Ascending aorta (tissue), 2 donors: Measurements from ENCODE around the gene CSPG4. TPM values are rescaled to one million over a fixed set of nuclear protein-coding genes. Genes with fewer than 3 reads are reported as not detected.
"Not testable (repeated sequence)": the region's sequence is repeated elsewhere in the genome, so short reads cannot be mapped to it uniquely, and the experiment has no call there.

Source experiments
- DNase-seq, 2 donors: peaks; one replicate each; pipeline ENCODE4 v3.0.0-alpha.2; 2019; ENCODE audit warnings: low spot score in 2 of 2
- H3K27ac ChIP-seq, 2 donors: fragments of 200-600 bp; sonication (generic); one replicate each; pipeline ENCODE4 v1.5.1; 2016 to 2017; ENCODE audit warnings: mild to moderate bottlenecking in 1 of 2
- H3K27me3 ChIP-seq: fragments of 200-600 bp; sonication (generic); one replicate; pipeline ENCODE4 v1.5.1; 2017
- H3K36me3 ChIP-seq, 2 donors: fragments of 200-600 bp; sonication (generic); one replicate each; pipeline ENCODE4 v1.5.1; 2016
- H3K4me1 ChIP-seq, 2 donors: fragments of 200-600 bp; sonication (generic); one replicate each; pipeline ENCODE4 v1.5.1; 2016 to 2017; ENCODE audit warnings: mild to moderate bottlenecking in 1 of 2
- H3K4me3 ChIP-seq, 2 donors: fragments of 200-600 bp; sonication (generic); one replicate each; pipeline ENCODE4 v1.5.1; 2016 to 2017; ENCODE audit warnings: mild to moderate bottlenecking in 1 of 2
- H3K9me3 ChIP-seq, 2 donors: fragments of 200-600 bp; sonication (generic); one replicate each; pipeline ENCODE4 v1.5.1; 2016
- intact Hi-C: fragments of 100-400 bp; cut with DNase I; formaldehyde crosslinking; loops from one replicate; pipeline ENCODE4 v1.15.1; 2023
- total RNA-seq: library from RNA; depleted of rRNA; stranded (reverse); fragments of >200 nt; gene quantifications from one replicate; pipeline ENCODE4 v1.1.0, GENCODE V29; 2016
- TF ChIP-seq, protein P1 (sequence below), 3 experiments: fragments of 200-600 bp in 2 of 3; fragments of 450-650 bp in 1 of 3; sonication (generic) in 2 of 3; IDR thresholded peaks; one replicate each; pipeline ENCODE4 v1.5.1; 2016 to 2019; ENCODE audit warnings: antibody characterized with exemption in 3 of 3, mild to moderate bottlenecking in 1 of 3, moderate library complexity in 1 of 3

CSPG4 gene
- total RNA-seq, 1 donor from 2014 or later: 258 TPM

DNA sequence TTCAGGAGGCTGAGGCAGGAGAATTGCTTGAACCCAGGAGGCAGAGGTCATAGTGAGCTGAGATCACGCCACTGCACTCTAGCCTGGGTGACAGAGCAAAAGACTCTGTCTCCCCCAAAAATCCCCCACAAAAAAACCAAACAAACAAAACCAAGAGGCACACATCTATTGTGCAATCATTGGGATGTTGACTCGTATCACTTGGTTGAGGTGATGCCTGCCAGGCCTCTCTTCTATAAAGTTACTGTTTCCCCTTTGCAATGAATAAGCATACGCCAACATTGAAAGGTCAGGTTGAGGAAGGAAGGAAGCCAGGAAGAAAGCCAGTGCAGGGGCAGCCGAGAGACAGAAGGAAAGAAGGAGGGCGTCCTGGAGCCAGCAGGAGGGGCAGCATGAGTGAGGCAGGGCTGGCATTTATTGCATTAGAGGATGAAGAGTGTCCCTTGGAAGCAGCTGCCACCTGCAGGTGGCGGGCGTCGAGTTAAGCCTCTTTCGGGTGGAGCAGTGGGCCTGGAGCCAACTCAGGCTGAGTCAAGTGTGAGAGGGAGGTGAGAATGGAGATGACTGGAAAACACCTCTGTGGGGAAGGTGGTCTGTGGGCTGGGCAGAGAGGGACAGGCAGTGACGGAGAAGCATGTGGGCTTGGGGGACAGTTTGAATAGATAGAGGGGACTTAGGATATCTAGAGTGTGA is 8.3 kb upstream of the CSPG4 start:
- H3K9me3 ChIP-seq: no peaks in the 10 kb centered on the region
- no peaks in the 10 kb centered on the region for H3K27me3 ChIP-seq
- TF ChIP-seq, protein P1, sequence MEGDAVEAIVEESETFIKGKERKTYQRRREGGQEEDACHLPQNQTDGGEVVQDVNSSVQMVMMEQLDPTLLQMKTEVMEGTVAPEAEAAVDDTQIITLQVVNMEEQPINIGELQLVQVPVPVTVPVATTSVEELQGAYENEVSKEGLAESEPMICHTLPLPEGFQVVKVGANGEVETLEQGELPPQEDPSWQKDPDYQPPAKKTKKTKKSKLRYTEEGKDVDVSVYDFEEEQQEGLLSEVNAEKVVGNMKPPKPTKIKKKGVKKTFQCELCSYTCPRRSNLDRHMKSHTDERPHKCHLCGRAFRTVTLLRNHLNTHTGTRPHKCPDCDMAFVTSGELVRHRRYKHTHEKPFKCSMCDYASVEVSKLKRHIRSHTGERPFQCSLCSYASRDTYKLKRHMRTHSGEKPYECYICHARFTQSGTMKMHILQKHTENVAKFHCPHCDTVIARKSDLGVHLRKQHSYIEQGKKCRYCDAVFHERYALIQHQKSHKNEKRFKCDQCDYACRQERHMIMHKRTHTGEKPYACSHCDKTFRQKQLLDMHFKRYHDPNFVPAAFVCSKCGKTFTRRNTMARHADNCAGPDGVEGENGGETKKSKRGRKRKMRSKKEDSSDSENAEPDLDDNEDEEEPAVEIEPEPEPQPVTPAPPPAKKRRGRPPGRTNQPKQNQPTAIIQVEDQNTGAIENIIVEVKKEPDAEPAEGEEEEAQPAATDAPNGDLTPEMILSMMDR (IDR thresholded peaks at IDR 0.05): peak in 1 of 3 experiments; percentile 19
- peaks cover 5 to 11% of the 10 kb centered on the region in 2 donors for H3K4me1 ChIP-seq
- no peak overlapping the region for H3K4me3 ChIP-seq
- DNase-seq: no peak
- H3K36me3 ChIP-seq: no peaks in the 10 kb centered on the region
- H3K27ac ChIP-seq: no peak overlapping the region
- intact Hi-C loops: no loop called here

DNA sequence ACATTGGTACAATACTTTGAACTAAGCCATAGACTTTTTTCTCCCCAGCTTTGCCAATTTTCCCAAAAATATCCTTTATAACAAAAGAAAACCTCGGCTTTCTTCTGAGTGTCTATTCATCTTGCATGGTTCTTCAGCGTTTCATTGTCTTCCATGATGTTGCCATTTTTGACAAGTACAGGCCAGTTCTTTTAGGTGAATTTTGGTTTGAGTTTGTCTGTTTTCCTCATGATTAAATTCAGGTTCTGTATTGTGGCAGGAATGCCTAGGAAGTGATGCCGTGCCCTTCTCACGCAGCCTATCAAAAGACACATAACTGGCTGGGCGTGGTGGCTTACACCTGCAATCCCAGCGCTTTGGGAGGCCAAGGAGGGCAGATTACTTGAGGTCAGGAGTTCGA is 7.6 kb upstream of the CSPG4 start:
- no peak overlapping the region for H3K27ac ChIP-seq

DNA sequence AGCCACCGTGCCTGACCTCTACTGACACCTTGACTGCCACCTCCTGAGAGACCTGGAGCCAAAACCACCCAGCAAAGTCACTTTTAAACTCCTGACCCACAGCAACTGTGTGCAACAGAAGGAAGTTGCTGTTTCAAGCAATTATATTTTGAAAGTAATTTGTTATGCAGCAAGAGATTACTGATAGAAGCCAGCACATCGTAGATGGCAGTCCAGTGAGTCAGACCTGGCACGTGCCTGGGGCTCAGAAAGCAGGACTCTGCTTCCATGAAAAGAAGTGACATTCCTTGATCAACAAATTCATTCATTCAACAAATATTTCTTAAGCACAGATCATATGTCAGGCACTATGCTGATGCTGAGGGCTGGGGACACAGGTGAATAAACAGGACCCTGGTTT is 5.7 kb upstream of the CSPG4 start:
- no peaks in the 10 kb centered on the region for H3K9me3 ChIP-seq
- intact Hi-C loops: no loop called here
- H3K27ac ChIP-seq: peak overlapping the region; percentile 72 to 73
- no peaks in the 10 kb centered on the region for H3K27me3 ChIP-seq
- H3K4me1 ChIP-seq: peaks cover 8 to 16% of the 10 kb centered on the region in 2 donors
- DNase-seq: peak in 1 of 2 donors; percentile 89
- H3K36me3 ChIP-seq: no peaks in the 10 kb centered on the region
- H3K4me3 ChIP-seq: no peak overlapping the region
- TF ChIP-seq, protein P1 (IDR thresholded peaks at IDR 0.05): no peak

More for the DNA sequence above, 7.6 kb upstream of the CSPG4 start:
- no peaks in the 10 kb centered on the region for H3K27me3 ChIP-seq
- DNase-seq: no peak
- TF ChIP-seq, protein P1 (IDR thresholded peaks at IDR 0.05): no peak
- peaks cover 8 to 14% of the 10 kb centered on the region in 2 donors for H3K4me1 ChIP-seq
- no peaks in the 10 kb centered on the region for H3K36me3 ChIP-seq
- intact Hi-C loops: no loop called here
- H3K4me3 ChIP-seq: no peak overlapping the region
- H3K9me3 ChIP-seq: no peaks in the 10 kb centered on the region

DNA sequence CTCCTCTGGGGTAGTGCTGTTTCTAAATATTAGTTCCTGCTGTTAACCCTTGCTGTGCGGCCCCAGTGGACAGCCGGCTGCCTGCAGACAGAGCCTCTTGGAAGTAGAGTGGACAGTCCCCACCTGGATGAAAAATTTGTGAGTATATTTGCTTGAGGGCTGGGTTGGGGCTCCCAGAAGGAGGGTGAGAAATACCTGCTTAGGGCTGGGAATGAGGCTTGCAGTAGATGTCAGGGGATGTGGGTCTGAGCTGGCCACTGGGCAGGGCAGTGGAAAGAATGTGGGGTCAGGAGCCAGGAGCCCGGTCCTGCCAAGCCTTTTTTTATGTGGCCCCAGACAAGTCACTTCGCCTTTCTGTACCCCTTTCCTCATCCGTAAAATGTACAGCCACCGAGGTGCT is 4.4 kb upstream of the CSPG4 start:
- H3K4me3 ChIP-seq, DNase-seq, intact Hi-C loops, H3K36me3 ChIP-seq, H3K27me3 ChIP-seq, H3K9me3 ChIP-seq: not testable (repeated sequence)
- Histone ChIP-seq H3K27ac (peak overlapping the region; percentile 72 to 73), H3K4me1 (peaks cover 12 to 21% of the 10 kb centered on the region in 2 donors)

DNA sequence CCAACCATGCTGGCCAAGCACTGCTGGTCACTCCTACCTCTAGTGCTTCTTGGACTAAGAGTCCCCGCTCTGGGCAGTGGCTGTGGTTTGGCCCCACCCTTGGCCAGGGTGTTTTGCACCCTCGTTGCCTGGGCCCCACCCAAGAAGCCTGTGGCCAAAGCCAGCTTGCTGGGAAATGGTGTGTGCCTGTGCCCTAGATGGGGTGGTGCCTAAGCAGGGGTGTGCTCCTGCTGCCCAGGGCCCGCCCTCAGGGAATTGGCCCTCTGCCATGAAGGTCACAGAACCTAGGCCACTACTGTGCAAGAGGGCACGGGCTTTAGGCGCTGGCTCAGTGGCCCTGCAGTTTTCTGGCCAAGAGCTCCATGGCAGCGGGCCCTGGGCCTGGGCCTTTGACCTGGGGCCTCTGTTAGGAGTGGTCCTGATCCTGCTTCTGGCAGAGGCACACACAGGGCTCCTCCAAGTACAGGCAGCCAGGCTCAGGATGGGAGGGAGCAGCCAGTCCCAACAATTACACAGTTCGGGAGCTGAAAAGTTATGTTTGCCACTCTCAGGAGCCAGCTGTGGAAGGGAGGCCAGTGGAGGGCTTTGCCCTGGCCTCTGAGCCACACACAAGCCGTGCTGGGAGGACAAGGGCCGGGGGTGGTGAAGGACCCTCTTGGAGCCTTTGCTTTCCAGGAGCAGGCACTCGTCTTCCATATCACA is 3.8 kb upstream of the CSPG4 start:
- H3K27me3 ChIP-seq, intact Hi-C loops, H3K9me3 ChIP-seq, DNase-seq, H3K36me3 ChIP-seq, H3K4me3 ChIP-seq: not testable (repeated sequence)
- Histone ChIP-seq H3K4me1 (peaks cover 12 to 21% of the 10 kb centered on the region in 2 donors), H3K27ac (peak overlapping the region; percentile 72 to 96)

DNA sequence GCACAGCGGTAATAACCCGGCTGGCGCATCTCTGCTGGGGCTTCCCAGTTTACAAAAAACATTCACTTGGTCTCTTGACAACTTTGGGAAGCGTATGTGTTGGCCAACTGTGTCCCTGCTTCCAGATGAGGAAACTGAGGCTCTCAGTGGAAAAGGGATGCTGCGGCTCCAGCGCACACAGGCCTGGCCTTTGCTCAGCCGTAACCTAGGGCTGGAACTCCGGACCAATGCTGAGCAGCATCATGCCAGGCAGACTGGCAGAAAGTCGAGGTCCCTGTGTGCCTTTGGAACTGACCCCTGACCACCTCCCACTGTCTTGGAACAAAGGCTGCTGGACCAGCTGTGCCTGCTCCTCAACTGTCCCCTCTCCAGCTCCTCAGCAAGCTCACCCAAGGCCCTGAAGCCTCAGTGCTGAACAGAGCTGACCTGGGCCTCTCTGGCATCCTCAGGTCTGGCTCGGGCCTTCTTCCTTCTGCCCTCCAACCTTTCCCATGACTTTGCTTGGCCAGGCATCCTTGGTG is 2.7 kb upstream of the CSPG4 start:
- H3K36me3 ChIP-seq, H3K4me3 ChIP-seq, H3K9me3 ChIP-seq, H3K27me3 ChIP-seq, intact Hi-C loops, DNase-seq: not testable (repeated sequence)
- peak overlapping the region; percentile 70 to 96 for H3K27ac ChIP-seq
- peaks cover 12 to 21% of the 10 kb centered on the region in 2 donors for H3K4me1 ChIP-seq

DNA sequence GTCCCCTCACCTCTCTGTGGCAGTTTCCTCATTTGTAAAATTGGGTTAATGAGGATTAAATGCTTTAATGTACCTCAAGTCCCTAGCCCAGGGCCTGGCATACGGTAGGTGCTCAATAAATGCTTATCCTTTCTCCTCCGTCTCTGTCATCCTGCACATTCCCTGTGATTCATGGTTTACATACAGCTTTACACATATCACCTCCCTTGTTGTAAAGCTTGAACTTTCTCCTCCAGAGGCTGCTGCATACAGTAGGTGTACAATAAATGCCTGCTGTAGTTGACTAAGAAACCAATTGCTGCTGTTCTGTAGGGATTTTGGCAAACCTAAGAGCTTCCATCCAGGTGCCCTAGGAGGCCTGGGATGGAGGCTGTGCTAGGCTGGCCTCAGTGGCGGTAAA is 1.5 kb upstream of the CSPG4 start:
- H3K9me3 ChIP-seq: no peaks in the 10 kb centered on the region
- TF ChIP-seq, protein P1 (IDR thresholded peaks at IDR 0.05): no peak
- no peak for DNase-seq
- peaks cover 12 to 23% of the 10 kb centered on the region in 2 donors for H3K4me1 ChIP-seq
- intact Hi-C loops: no loop called here
- H3K4me3 ChIP-seq: no peak overlapping the region
- peaks cover 0 to under 1% of the 10 kb centered on the region in 2 donors for H3K36me3 ChIP-seq
- no peaks in the 10 kb centered on the region for H3K27me3 ChIP-seq
- peak overlapping the region; percentile 95 to 96 for H3K27ac ChIP-seq
